Adrenal gland (tissue), 5 donors: ENCODE measurements around the gene MGME1.

ENCODE experiments used
- POLR2A ChIP-seq, 2 donors: fragments of 450-650 bp; IDR thresholded peaks; one replicate each; pipeline ENCODE4 v1.6.1; 2017; ENCODE audit warnings: antibody characterized with exemption in 2 of 2, mild to moderate bottlenecking in 2 of 2, moderate library complexity in 1 of 2
- TF ChIP-seq, protein P1 (sequence below), 6 experiments: fragments of 450-650 bp in 4 of 6; fragments of 200-600 bp in 2 of 6; sonication (generic) in 1 of 6; IDR thresholded peaks; 1 replicate in 5 of 6; 2 replicates in 1 of 6; pipeline versions ENCODE4 v1.5.1 to v1.8.0; 2016 to 2021; ENCODE audit warnings: antibody characterized with exemption in 6 of 6, mild to moderate bottlenecking in 2 of 6, moderate library complexity in 1 of 6
- donor health status: DM: no; HTN: no; CAD: no.

DNA sequence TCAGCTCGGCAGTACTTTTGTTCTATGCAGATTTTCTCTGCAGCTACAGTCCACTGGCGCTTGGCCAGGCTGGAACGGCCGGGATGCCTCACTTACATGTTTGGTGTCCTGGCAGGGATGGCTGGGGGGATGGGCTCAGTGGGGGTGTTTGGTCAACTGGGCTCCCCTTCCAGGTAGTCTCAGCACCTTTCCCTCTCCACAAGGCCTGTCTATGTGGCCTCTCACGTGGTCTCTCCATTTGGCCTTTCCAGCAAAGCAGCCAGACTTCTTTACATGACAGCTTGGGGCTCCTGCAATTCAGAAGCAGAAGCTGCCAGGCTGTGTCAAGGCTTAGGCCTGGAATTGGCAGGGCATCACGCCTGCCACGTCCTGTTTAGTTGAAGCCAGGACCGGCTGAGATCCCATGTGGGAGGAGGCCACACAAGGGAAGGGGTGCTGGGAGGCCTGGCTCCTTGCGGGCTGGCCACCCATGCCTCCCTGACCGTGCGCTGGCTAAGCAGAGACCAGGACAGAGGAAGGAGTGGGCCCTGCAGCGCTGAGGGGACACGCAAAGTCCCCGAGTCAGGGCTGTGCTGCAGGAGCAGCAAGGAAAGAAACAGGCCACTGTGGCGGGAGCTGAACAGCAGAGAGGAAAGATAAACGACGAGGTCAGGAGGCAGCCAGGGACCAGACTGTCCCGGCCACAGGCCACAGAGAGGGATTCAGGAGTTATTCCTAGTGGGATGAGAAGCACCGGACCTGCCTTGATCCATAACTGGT is 38.9 kb downstream of the MGME1 start:
- TF ChIP-seq, protein P1, sequence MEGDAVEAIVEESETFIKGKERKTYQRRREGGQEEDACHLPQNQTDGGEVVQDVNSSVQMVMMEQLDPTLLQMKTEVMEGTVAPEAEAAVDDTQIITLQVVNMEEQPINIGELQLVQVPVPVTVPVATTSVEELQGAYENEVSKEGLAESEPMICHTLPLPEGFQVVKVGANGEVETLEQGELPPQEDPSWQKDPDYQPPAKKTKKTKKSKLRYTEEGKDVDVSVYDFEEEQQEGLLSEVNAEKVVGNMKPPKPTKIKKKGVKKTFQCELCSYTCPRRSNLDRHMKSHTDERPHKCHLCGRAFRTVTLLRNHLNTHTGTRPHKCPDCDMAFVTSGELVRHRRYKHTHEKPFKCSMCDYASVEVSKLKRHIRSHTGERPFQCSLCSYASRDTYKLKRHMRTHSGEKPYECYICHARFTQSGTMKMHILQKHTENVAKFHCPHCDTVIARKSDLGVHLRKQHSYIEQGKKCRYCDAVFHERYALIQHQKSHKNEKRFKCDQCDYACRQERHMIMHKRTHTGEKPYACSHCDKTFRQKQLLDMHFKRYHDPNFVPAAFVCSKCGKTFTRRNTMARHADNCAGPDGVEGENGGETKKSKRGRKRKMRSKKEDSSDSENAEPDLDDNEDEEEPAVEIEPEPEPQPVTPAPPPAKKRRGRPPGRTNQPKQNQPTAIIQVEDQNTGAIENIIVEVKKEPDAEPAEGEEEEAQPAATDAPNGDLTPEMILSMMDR (IDR thresholded peaks at IDR 0.05) = no peak
- no peak for TF ChIP-seq POLR2A (IDR thresholded peaks at IDR 0.05)
